NB4 (cell line): Measurements from ENCODE around the gene TOMM70.
"Not testable (repeated sequence)": the region's sequence is repeated elsewhere in the genome, so short reads cannot be mapped to it uniquely, and the experiment has no call there.

Experiments
- DNase-seq: peaks from one replicate; pipeline ENCODE4 v3.0.0; 2010; ENCODE audit warnings: low read depth
- H3K4me3 ChIP-seq: one replicate; pipeline ENCODE4 v1.5.1; 2011; ENCODE audit warnings: mild to moderate bottlenecking, low read depth, low read length, moderate library complexity
- CTCF ChIP-seq: IDR thresholded peaks from one replicate; pipeline ENCODE4 v1.5.1; 2012; ENCODE audit warnings: low read depth, low read length
- MAX ChIP-seq: IDR thresholded peaks from 2 replicates; pipeline ENCODE4 v1.6.1; 2011; ENCODE audit warnings: low read depth, low read length
- MYC ChIP-seq: IDR thresholded peaks from 2 replicates; pipeline ENCODE4 v1.6.1; 2011; ENCODE audit warnings: low read depth, low read length
- POLR2A ChIP-seq: IDR thresholded peaks from 2 replicates; pipeline ENCODE4 v1.6.1; 2011; ENCODE audit warnings: mild to moderate bottlenecking; ENCODE audit not compliant: insufficient read length; ENCODE audit errors: extremely low read depth

The TOMM70 gene

GRCh38 chr3:100331660-100332059, 69.2 kb downstream of the TOMM70 start:
- no peak for TF ChIP-seq MYC
- TF ChIP-seq POLR2A, result no peak
- no peak overlapping the region for H3K4me3 ChIP-seq
- DNase-seq, result no peak

GRCh38 chr3:100330651-100331050, 70.2 kb downstream of the TOMM70 start:
- no peak for DNase-seq
- TF ChIP-seq MYC (no peak), CTCF (no peak), MAX (no peak), POLR2A (no peak)
- no peak overlapping the region for H3K4me3 ChIP-seq

GRCh38 chr3:100329800-100330489, 70.9 kb downstream of the TOMM70 start:
- H3K4me3 ChIP-seq, result no peak overlapping the region
- TF ChIP-seq POLR2A (no peak), MYC (no peak), MAX (no peak), CTCF (no peak)
- no peak for DNase-seq

GRCh38 chr3:100327377-100327776, 73.5 kb downstream of the TOMM70 start:
- not testable (repeated sequence) for DNase-seq, H3K4me3 ChIP-seq

- no peak for DNase-seq
- H3K4me3 ChIP-seq, result no peak overlapping the region
- TF ChIP-seq CTCF, result no peak
- no peak for TF ChIP-seq MAX
- no peak for TF ChIP-seq POLR2A
- TF ChIP-seq MYC, result no peak
These were observed 75.1 kb downstream of the TOMM70 start for GRCh38 chr3:100325827-100326226.

- no peak for DNase-seq
- H3K4me3 ChIP-seq, result no peak overlapping the region
- TF ChIP-seq MAX (no peak), MYC (no peak)
These were observed 76.8 kb downstream of the TOMM70 start for GRCh38 chr3:100324044-100324443.

GRCh38 chr3:100319951-100320350, 80.9 kb downstream of the TOMM70 start:
- DNase-seq, result no peak
- no peak overlapping the region for H3K4me3 ChIP-seq
- TF ChIP-seq MAX (no peak), MYC (no peak), POLR2A (no peak), CTCF (no peak)
